Measurements from ENCODE around the gene NLK.

GRCh38 chr17:28100936-28101335, 58.5 kb downstream of the NLK start:
- TF ChIP-seq HDGF (IDR thresholded peaks at IDR 0.05; ENCODE audit: borderline replicate concordance) (no peak), PKNOX1 (IDR thresholded peaks at IDR 0.05) (no peak), ZNF384 (IDR thresholded peaks at IDR 0.05) (no peak), TARDBP (IDR thresholded peaks at IDR 0.05) (no peak), SUZ12 (IDR thresholded peaks at IDR 0.05) (no peak), FOXK2 (IDR thresholded peaks at IDR 0.05) (no peak), FOXA1 (IDR thresholded peaks at IDR 0.05) (no peak), FOXM1 (IDR thresholded peaks at IDR 0.05; ENCODE audit: borderline replicate concordance) (no peak)

All from HEK293T (cell line).